NT2/D1 (cell line): ENCODE data around the gene CD52.

Source experiments
- YY1 ChIP-seq: IDR thresholded peaks from 2 replicates; pipeline ENCODE4 v1.6.1; 2011; ENCODE audit not compliant: insufficient read length, insufficient read depth
- ZNF274 ChIP-seq: IDR thresholded peaks from 2 replicates; pipeline ENCODE4 v1.6.1; 2011; ENCODE audit warnings: mild to moderate bottlenecking, low read depth, low read length

- TF ChIP-seq ZNF274 (no peak), YY1 (no peak)
Measured at GRCh38 chr1:26275580-26276431, 42.0 kb upstream of the CD52 start.
